HG03442 (cell line): ENCODE results near the gene FOSL2.

Experiments used
- ATAC-seq: cut with Tn5 transposase; IDR thresholded peaks from one replicate; pipeline ENCODE4 v1.9.1; 2021; ENCODE audit warnings: mild to moderate bottlenecking, moderate library complexity; ENCODE audit not compliant: unreplicated experiment

The FOSL2 gene

GRCh38 chr2:28393114-28393836, 617 bp downstream of the FOSL2 start:
- no peak for ATAC-seq

GRCh38 chr2:28394331-28394877, 1.7 kb downstream of the FOSL2 start:
- no peak for ATAC-seq

- ATAC-seq, result no peak
Measured at GRCh38 chr2:28394997-28395333, 2.3 kb downstream of the FOSL2 start.

- ATAC-seq, result no peak
Measured at GRCh38 chr2:28395334-28396061, 2.8 kb downstream of the FOSL2 start.

GRCh38 chr2:28397043-28397381, 4.4 kb downstream of the FOSL2 start:
- ATAC-seq, result no peak

GRCh38 chr2:28398101-28398834, 5.6 kb downstream of the FOSL2 start:
- ATAC-seq, result no peak

GRCh38 chr2:28399289-28399688, 6.6 kb downstream of the FOSL2 start:
- ATAC-seq, result no peak

GRCh38 chr2:28399956-28400355, 7.3 kb downstream of the FOSL2 start:
- ATAC-seq, result no peak

GRCh38 chr2:28400419-28400818, 7.8 kb downstream of the FOSL2 start:
- ATAC-seq, result no peak

GRCh38 chr2:28400921-28401320, 8.3 kb downstream of the FOSL2 start:
- ATAC-seq, result no peak

- ATAC-seq, result no peak
Measured at GRCh38 chr2:28401411-28401810, 8.8 kb downstream of the FOSL2 start.

- ATAC-seq, result no peak
Measured at GRCh38 chr2:28401948-28402550, 9.4 kb downstream of the FOSL2 start.

GRCh38 chr2:28403370-28403956, 10.8 kb downstream of the FOSL2 start:
- ATAC-seq, result no peak

GRCh38 chr2:28404086-28404485, 11.4 kb downstream of the FOSL2 start:
- no peak for ATAC-seq

GRCh38 chr2:28405537-28405936, 12.9 kb downstream of the FOSL2 start:
- no peak for ATAC-seq

GRCh38 chr2:28406276-28407096, 13.8 kb downstream of the FOSL2 start:
- no peak for ATAC-seq

- no peak for ATAC-seq
Measured at GRCh38 chr2:28407131-28407975, 14.7 kb downstream of the FOSL2 start.

- no peak for ATAC-seq
Measured at GRCh38 chr2:28407976-28408690, 15.5 kb downstream of the FOSL2 start.
